COLO829 (cell line): Measurements from ENCODE around the gene OR4C6.

ENCODE experiments used
- DNase-seq: peaks from one replicate; pipeline ENCODE4 v3.0.0; 2012; ENCODE audit warnings: low spot score

OR4C6 gene

GRCh38 chr11:55661901-55662300 lies at the start of gene OR4C6:
OR4C6 (plus strand) TSS chr11:55662201; CDS start chr11:55665167, 2,966 bp downstream.
- no peak for DNase-seq

GRCh38 chr11:55624531-55624930 lies 37.5 kb upstream of the OR4C6 start:
- peak; percentile 1 for DNase-seq

- no peak for DNase-seq
Measured at GRCh38 chr11:55634813-55635212, 27.2 kb upstream of the OR4C6 start, which contains the start of gene OR4P4. OR4P4 (plus strand) TSS chr11:55635113.

- DNase-seq = no peak
Measured at GRCh38 chr11:55648027-55648426, 14.0 kb upstream of the OR4C6 start, which contains the start of gene OR4S2. OR4S2 (plus strand) TSS chr11:55648327; CDS start chr11:55650904, 2,577 bp downstream.

- no peak for DNase-seq
Measured at GRCh38 chr11:55652560-55652959, 9.4 kb upstream of the OR4C6 start.

GRCh38 chr11:55655096-55655495 lies 6.9 kb upstream of the OR4C6 start:
- peak; percentile 67 for DNase-seq

- DNase-seq = no peak
Measured at GRCh38 chr11:55658031-55658573, 3.9 kb upstream of the OR4C6 start.

GRCh38 chr11:55658608-55659007 lies 3.4 kb upstream of the OR4C6 start:
- DNase-seq = no peak

GRCh38 chr11:55669376-55669775 lies 7.4 kb downstream of the OR4C6 start:
- DNase-seq = no peak

GRCh38 chr11:55673860-55674259 lies 11.9 kb downstream of the OR4C6 start:
- no peak for DNase-seq

GRCh38 chr11:55697817-55698216 lies 35.8 kb downstream of the OR4C6 start:
- DNase-seq = no peak

- DNase-seq = no peak
Measured at GRCh38 chr11:55701429-55701828, 39.4 kb downstream of the OR4C6 start.

GRCh38 chr11:55707029-55707428 lies 45.0 kb downstream of the OR4C6 start:
- DNase-seq = peak; percentile 39

- peak; percentile 13 for DNase-seq
Measured at GRCh38 chr11:55714982-55715888, 53.2 kb downstream of the OR4C6 start.
